ENCODE measurements around the gene NODAL. TPM values are rescaled to one million over a fixed set of nuclear protein-coding genes. Genes with fewer than 3 reads are reported as not detected.

Gene NODAL
- total RNA-seq, 1 experiment from 2014 or later = not detected

DNA sequence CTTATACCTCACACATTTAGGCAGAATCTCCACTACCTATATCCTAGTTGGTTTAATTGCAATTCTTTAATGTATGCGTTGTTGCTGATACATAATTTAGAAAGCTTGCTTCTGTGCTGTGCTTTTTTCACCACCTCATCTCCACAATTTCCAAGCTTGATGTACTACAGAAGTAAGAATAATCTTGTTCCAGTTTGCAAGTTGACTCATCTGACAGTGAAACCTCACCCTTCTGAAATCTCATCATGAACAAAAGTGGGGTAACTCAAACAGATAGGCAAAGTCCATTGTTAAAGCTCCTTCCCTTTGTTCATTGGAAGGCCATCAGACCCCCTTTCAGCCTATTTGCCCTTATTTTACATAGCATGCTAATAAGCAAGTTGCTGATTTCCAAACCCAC is 23.9 kb downstream of the NODAL start:
- no TSS peak for BruUV-seq (replicated peaks)
- ATAC-seq = no peak
- no peaks in the 10 kb centered on the region for H3K9me3 ChIP-seq (ENCODE audit: control insufficient read depth, insufficient read depth, low read depth, low read length)
- intact Hi-C loops (cut with micrococcal nuclease; ENCODE audit: unreplicated experiment) = no loop called here
- H3K27me3 ChIP-seq (ENCODE audit: control insufficient read depth, insufficient read depth, low read length) = no peaks in the 10 kb centered on the region
- in situ Hi-C loops (cut with HindIII; ENCODE audit: low pct_unique_long_range_greater_than_20kb, low sequenced_read_pairs) = no loop called here
- POLR2A ChIA-PET = no interaction called here
- H3K4me3 ChIP-seq (ENCODE audit: low read depth in 2 of 2, low read length in 2 of 2) = no peak overlapping the region
- DNase-seq (ENCODE audit: low read depth, low spot score) = no peak
- H3K4me1 ChIP-seq (ENCODE audit: control insufficient read depth, insufficient read depth, low read length) = no peaks in the 10 kb centered on the region
- no peak overlapping the region for H3K27ac ChIP-seq (ENCODE audit: low read length)
- CTCF ChIA-PET = no interaction called here
- TF ChIP-seq TCF7L2 (IDR thresholded peaks at IDR 0.05; ENCODE audit: low read depth, low read length) (no peak), POLR2AphosphoS5 (IDR thresholded peaks at IDR 0.05; ENCODE audit: low read depth, low read length) (no peak)
- H3K36me3 ChIP-seq (ENCODE audit: control insufficient read depth, insufficient read depth, low read length) = peaks cover 15% of the 10 kb centered on the region

DNA sequence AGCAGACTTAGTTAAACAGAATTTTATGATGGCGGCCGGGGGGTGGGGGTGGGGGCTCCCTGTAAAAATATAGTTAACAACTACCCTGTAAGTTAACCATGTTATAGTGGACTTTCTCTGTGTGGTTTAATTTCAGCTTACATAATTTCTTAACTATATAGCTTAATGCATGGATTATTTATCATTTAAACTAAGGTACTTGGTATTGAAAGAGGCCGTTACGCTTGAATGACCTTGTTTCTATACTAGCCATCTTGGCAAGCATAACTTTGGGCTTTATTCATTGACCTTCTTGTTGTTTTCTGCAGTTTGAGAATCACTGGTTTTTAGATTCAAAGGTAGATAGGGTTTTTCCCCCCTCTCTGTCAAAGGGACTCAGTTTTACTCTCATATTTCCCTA is 29.1 kb downstream of the NODAL start:
- BruUV-seq (replicated peaks) = no TSS peak
- POLR2A ChIA-PET = no interaction called here
- ATAC-seq = no peak
- CTCF ChIA-PET = no interaction called here
- Histone ChIP-seq H3K4me1 (ENCODE audit: control insufficient read depth, insufficient read depth, low read length) (0 out of 2 replicates have a peak, but pooled peaks cover 5% of the 10 kb centered on the region), H3K9me3 (ENCODE audit: control insufficient read depth, insufficient read depth, low read depth, low read length) (no peaks in the 10 kb centered on the region), H3K4me3 (ENCODE audit: low read depth in 2 of 2, low read length in 2 of 2) (no peak overlapping the region), H3K27me3 (ENCODE audit: control insufficient read depth, insufficient read depth, low read length) (no peaks in the 10 kb centered on the region), H3K36me3 (ENCODE audit: control insufficient read depth, insufficient read depth, low read length) (no peaks in the 10 kb centered on the region), H3K27ac (ENCODE audit: low read length) (no peak overlapping the region)
- intact Hi-C loops (cut with micrococcal nuclease; ENCODE audit: unreplicated experiment) (no loop called here), in situ Hi-C loops (cut with HindIII; ENCODE audit: low pct_unique_long_range_greater_than_20kb, low sequenced_read_pairs) (no loop called here)
- TF ChIP-seq SIN3A (IDR thresholded peaks at IDR 0.05; ENCODE audit: borderline replicate concordance, insufficient read depth, low read depth, low read length) (no peak), POLR2AphosphoS5 (IDR thresholded peaks at IDR 0.05; ENCODE audit: low read depth, low read length) (no peak), TCF7L2 (IDR thresholded peaks at IDR 0.05; ENCODE audit: low read depth, low read length) (no peak)
- TF ChIP-seq, protein P1, sequence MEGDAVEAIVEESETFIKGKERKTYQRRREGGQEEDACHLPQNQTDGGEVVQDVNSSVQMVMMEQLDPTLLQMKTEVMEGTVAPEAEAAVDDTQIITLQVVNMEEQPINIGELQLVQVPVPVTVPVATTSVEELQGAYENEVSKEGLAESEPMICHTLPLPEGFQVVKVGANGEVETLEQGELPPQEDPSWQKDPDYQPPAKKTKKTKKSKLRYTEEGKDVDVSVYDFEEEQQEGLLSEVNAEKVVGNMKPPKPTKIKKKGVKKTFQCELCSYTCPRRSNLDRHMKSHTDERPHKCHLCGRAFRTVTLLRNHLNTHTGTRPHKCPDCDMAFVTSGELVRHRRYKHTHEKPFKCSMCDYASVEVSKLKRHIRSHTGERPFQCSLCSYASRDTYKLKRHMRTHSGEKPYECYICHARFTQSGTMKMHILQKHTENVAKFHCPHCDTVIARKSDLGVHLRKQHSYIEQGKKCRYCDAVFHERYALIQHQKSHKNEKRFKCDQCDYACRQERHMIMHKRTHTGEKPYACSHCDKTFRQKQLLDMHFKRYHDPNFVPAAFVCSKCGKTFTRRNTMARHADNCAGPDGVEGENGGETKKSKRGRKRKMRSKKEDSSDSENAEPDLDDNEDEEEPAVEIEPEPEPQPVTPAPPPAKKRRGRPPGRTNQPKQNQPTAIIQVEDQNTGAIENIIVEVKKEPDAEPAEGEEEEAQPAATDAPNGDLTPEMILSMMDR (IDR thresholded peaks at IDR 0.05) = no peak
- TF ChIP-seq, protein P2, sequence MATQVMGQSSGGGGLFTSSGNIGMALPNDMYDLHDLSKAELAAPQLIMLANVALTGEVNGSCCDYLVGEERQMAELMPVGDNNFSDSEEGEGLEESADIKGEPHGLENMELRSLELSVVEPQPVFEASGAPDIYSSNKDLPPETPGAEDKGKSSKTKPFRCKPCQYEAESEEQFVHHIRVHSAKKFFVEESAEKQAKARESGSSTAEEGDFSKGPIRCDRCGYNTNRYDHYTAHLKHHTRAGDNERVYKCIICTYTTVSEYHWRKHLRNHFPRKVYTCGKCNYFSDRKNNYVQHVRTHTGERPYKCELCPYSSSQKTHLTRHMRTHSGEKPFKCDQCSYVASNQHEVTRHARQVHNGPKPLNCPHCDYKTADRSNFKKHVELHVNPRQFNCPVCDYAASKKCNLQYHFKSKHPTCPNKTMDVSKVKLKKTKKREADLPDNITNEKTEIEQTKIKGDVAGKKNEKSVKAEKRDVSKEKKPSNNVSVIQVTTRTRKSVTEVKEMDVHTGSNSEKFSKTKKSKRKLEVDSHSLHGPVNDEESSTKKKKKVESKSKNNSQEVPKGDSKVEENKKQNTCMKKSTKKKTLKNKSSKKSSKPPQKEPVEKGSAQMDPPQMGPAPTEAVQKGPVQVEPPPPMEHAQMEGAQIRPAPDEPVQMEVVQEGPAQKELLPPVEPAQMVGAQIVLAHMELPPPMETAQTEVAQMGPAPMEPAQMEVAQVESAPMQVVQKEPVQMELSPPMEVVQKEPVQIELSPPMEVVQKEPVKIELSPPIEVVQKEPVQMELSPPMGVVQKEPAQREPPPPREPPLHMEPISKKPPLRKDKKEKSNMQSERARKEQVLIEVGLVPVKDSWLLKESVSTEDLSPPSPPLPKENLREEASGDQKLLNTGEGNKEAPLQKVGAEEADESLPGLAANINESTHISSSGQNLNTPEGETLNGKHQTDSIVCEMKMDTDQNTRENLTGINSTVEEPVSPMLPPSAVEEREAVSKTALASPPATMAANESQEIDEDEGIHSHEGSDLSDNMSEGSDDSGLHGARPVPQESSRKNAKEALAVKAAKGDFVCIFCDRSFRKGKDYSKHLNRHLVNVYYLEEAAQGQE (IDR thresholded peaks at IDR 0.05; ENCODE audit: insufficient read depth in 1 of 2, low read depth in 2 of 2, low read length in 1 of 2) = no peak
- no peak for DNase-seq (ENCODE audit: low read depth, low spot score)

DNA sequence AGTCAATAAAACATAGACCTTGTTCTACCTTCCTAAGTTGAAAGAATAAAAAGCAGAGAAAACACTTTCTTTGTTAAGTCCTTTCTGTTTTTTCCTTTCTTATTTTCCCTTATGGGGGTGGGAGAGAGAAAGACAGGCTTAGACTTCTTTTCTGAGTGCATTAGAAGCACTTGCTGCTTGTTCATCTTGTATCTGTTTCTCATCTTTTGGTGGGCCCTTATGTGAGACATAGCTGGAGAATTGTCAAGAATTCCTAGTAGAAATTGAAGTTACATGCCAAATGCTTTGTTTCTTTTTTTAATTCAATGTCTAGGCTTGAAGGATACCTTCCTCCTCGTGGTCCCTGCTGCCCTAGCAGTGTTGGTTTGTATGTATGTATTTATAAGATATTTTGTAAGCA is 30.9 kb downstream of the NODAL start:
- DNase-seq (ENCODE audit: low read depth, low spot score) = no peak
- POLR2A ChIA-PET = no interaction called here
- Histone ChIP-seq H3K27ac (ENCODE audit: low read length) (no peak overlapping the region), H3K4me1 (ENCODE audit: control insufficient read depth, insufficient read depth, low read length) (peaks cover 15% of the 10 kb centered on the region), H3K9me3 (ENCODE audit: control insufficient read depth, insufficient read depth, low read depth, low read length) (no peaks in the 10 kb centered on the region), H3K27me3 (ENCODE audit: control insufficient read depth, insufficient read depth, low read length) (no peaks in the 10 kb centered on the region), H3K4me3 (ENCODE audit: low read depth in 2 of 2, low read length in 2 of 2) (no peak overlapping the region), H3K36me3 (ENCODE audit: control insufficient read depth, insufficient read depth, low read length) (no peaks in the 10 kb centered on the region)
- no peak for ATAC-seq
- CTCF ChIA-PET = no interaction called here
- in situ Hi-C loops (cut with HindIII; ENCODE audit: low pct_unique_long_range_greater_than_20kb, low sequenced_read_pairs) (no loop called here), intact Hi-C loops (cut with micrococcal nuclease; ENCODE audit: unreplicated experiment) (no loop called here)
- no TSS peak for BruUV-seq (replicated peaks)
- no peak for TF ChIP-seq SIN3A (IDR thresholded peaks at IDR 0.05; ENCODE audit: borderline replicate concordance, insufficient read depth, low read depth, low read length)
- TF ChIP-seq POLR2AphosphoS5 (IDR thresholded peaks at IDR 0.05; ENCODE audit: low read depth, low read length) = no peak
- TF ChIP-seq, protein P1 (IDR thresholded peaks at IDR 0.05) = no peak
- TF ChIP-seq TCF7L2 (IDR thresholded peaks at IDR 0.05; ENCODE audit: low read depth, low read length) = no peak
- TF ChIP-seq, protein P2 (IDR thresholded peaks at IDR 0.05; ENCODE audit: insufficient read depth in 1 of 2, low read depth in 2 of 2, low read length in 1 of 2) = no peak

Data from Panc1 (cell line).